ENCODE measurements around the gene ZFAND2B.

GRCh38 chr2:219228911-219229304 is 22.3 kb downstream of the ZFAND2B start:
- no peak for TF ChIP-seq EP300 (IDR thresholded peaks at IDR 0.05)
- no peak for TF ChIP-seq POLR2A (IDR thresholded peaks at IDR 0.05)
- no peak for TF ChIP-seq CTCF (IDR thresholded peaks at IDR 0.05)
- TF ChIP-seq POLR2AphosphoS5 (IDR thresholded peaks at IDR 0.05) = no peak

All from gastroesophageal sphincter (tissue), 3 donors.